ENCODE data around the gene NCDN.

GRCh38 chr1:35553851-35554250 is 3.7 kb upstream of the NCDN start:
- no peak for TF ChIP-seq EZH2 (IDR thresholded peaks at IDR 0.05; ENCODE audit: borderline replicate concordance, low read depth, low read length, poor library complexity, severe bottlenecking)
- no peak for TF ChIP-seq CTCF (conservative IDR thresholded peaks at IDR 0.05; ENCODE audit: low read depth, low read length)

Measured in A673 (cell line).